HepG2 (cell line): ENCODE data around the gene PAEP. TPM values are rescaled to one million over a fixed set of nuclear protein-coding genes. Genes with fewer than 3 reads are reported as not detected.
A peak's percentile ranks its signal among the peaks of the same experiment; 100 is the strongest.

Source experiments
- ATAC-seq: fragments of 200-7000 bp; cut with Tn5 transposase; 3 replicates; pipeline ENCODE4 v1.9.1; 2020; ENCODE audit warnings: mild to moderate bottlenecking, moderate library complexity
- BruUV-seq: library from RNA; stranded (reverse); fragments of 400-500 nt; replicated peaks from 2 replicates; lab custom pipeline; 2021; lab: Mats Ljungman, UMichigan
- CTCF ChIA-PET: fragments of 300-600 bp; formaldehyde crosslinking; extraction: SDS; loops from one replicate; lab custom pipeline; 2021; ENCODE audit warnings: low total read pairs, inconsistent platforms, low intra/inter-chr PET ratio; lab: Yijun Ruan, JAX
- POLR2A ChIA-PET: fragments of 350-600 bp; sonication (Branson Sonifier 250); formaldehyde crosslinking; loops from one replicate; lab custom pipeline; 2020; ENCODE audit warnings: antibody characterized with exemption, inconsistent platforms; lab: Yijun Ruan, JAX
- DNase-seq: peaks from one replicate; pipeline ENCODE4 v3.0.0-alpha.2; 2015; ENCODE audit warnings: low spot score
- FAIRE-seq: peaks from 3 replicates; lab custom pipeline; 2011; peaks lifted over from hg19 to GRCh38; lab: Jason Lieb, UNC
- H2AFZ ChIP-seq: one replicate; pipeline ENCODE4 v1.6.1; 2011; ENCODE audit warnings: low read length, inconsistent platforms
- H3K27ac ChIP-seq: fragments of 300-600 bp; 3 replicates; pipeline ENCODE4 v1.8.0; 2011; ENCODE audit warnings: mixed run types, mild to moderate bottlenecking, mixed read lengths, low read length, inconsistent platforms; ENCODE audit not compliant: insufficient read depth; ENCODE audit errors: extremely low read length
- H3K27me3 ChIP-seq, 2 experiments: fragments of 200-600 bp in 1 of 2; 2 replicates in 1 of 2; 3 replicates in 1 of 2; pipeline versions ENCODE4 v1.6.0 to v1.8.0; 2011; ENCODE audit warnings: low read length in 2 of 2, mild to moderate bottlenecking in 2 of 2, moderate library complexity in 2 of 2, inconsistent platforms in 1 of 2; ENCODE audit not compliant: insufficient read depth in 2 of 2, control insufficient read depth in 1 of 2
- H3K36me3 ChIP-seq, 2 experiments: fragments of 200-600 bp in 1 of 2; replicated peaks in 1 of 2; 2 replicates in 1 of 2; 3 replicates in 1 of 2; pipeline versions ENCODE4 v1.5.1 to v1.8.0; 2011; ENCODE audit warnings: low read length in 2 of 2, inconsistent platforms in 1 of 2; ENCODE audit not compliant: insufficient read depth in 2 of 2, control insufficient read depth in 1 of 2
- H3K4me1 ChIP-seq: 2 replicates; pipeline ENCODE4 v1.5.1; 2012; ENCODE audit warnings: low read length, inconsistent platforms; ENCODE audit not compliant: insufficient read depth
- H3K4me2 ChIP-seq: 2 replicates; pipeline ENCODE4 v1.6.0; 2011; ENCODE audit warnings: low read depth, low read length, inconsistent platforms
- H3K4me3 ChIP-seq, 3 experiments: fragments of 200-600 bp in 1 of 3; sonication (generic), shearing (Covaris generic) in 1 of 3; replicated peaks in 1 of 3; 2 replicates each; pipeline ENCODE4 v1.5.1; 2011 to 2016; ENCODE audit warnings: low read length in 3 of 3, inconsistent platforms in 2 of 3, low read depth in 2 of 3, mild to moderate bottlenecking in 2 of 3, control low read depth in 1 of 3, mixed read lengths in 1 of 3; ENCODE audit not compliant: insufficient read depth in 1 of 3
- H3K79me2 ChIP-seq: one replicate; pipeline ENCODE4 v1.6.1; 2011; ENCODE audit warnings: low read length, inconsistent platforms; ENCODE audit not compliant: insufficient read depth
- H3K9ac ChIP-seq: 2 replicates; pipeline ENCODE4 v1.6.0; 2011; ENCODE audit warnings: mild to moderate bottlenecking, low read depth, low read length, inconsistent platforms; ENCODE audit not compliant: insufficient read depth
- H3K9me3 ChIP-seq: 2 replicates; pipeline ENCODE4 v1.5.1; 2012; ENCODE audit warnings: mild to moderate bottlenecking, low read length
- H4K20me1 ChIP-seq: 2 replicates; pipeline ENCODE4 v1.6.0; 2011; ENCODE audit warnings: inconsistent platforms, mild to moderate bottlenecking, low read length, moderate library complexity; ENCODE audit not compliant: insufficient read depth
- ARHGAP35 ChIP-seq: sonication (generic); formaldehyde crosslinking; IDR thresholded peaks from 2 replicates; pipeline ENCODE4 v1.9.0; 2022; ENCODE audit warnings: mild to moderate bottlenecking, inconsistent platforms, moderate library complexity, missing genetic modification reagents, borderline replicate concordance
- GZF1 ChIP-seq: sonication (generic); formaldehyde crosslinking; IDR thresholded peaks from 2 replicates; pipeline ENCODE4 v1.5.1; 2020; ENCODE audit warnings: mild to moderate bottlenecking, missing genetic modification reagents
- KAT2B ChIP-seq: fragments of 150-350 bp; IDR thresholded peaks from 2 replicates; pipeline ENCODE4 v1.6.1; 2014; ENCODE audit warnings: low read depth, low read length, borderline replicate concordance
- MYNN ChIP-seq: sonication (generic); formaldehyde crosslinking; IDR thresholded peaks from 2 replicates; pipeline ENCODE4 v1.4.0; 2020; ENCODE audit warnings: mild to moderate bottlenecking, low read depth, missing genetic modification reagents
- NBN ChIP-seq: fragments of 450-650 bp; conservative IDR thresholded peaks from 2 replicates; pipeline ENCODE4 v1.6.1; 2017
- XRCC5 ChIP-seq: fragments of 200-400 bp; formaldehyde crosslinking; optimal IDR thresholded peaks from 2 replicates; pipeline ENCODE3; 2017; ENCODE audit warnings: mild to moderate bottlenecking, low read length
- ZFAT ChIP-seq: sonication (generic); formaldehyde crosslinking; conservative IDR thresholded peaks from 2 replicates; pipeline ENCODE4 v1.8.1; 2023; ENCODE audit warnings: missing genetic modification reagents, inconsistent platforms
- ZNF124 ChIP-seq: sonication (generic); formaldehyde crosslinking; IDR thresholded peaks from 2 replicates; pipeline ENCODE4 v1.4.0; 2020; ENCODE audit warnings: missing genetic modification reagents
- ZNF350 ChIP-seq: sonication (generic); formaldehyde crosslinking; IDR thresholded peaks from 2 replicates; pipeline ENCODE4 v1.4.0; 2020; ENCODE audit warnings: mild to moderate bottlenecking, low read depth, missing genetic modification reagents, borderline replicate concordance
- WGBS: methylation state at CpG from one replicate; pipeline ENCODE4 v1.1.6; 2017; ENCODE audit warnings: low lambda C conversion rate; 5-methylcytosine and 5-hydroxymethylcytosine counted together
- in situ Hi-C: cut with HindIII; loops from 2 replicates; pipeline ENCODE4 v1.10.0; 2017; ENCODE audit warnings: low pct_unique_long_range_greater_than_20kb; ENCODE audit not compliant: extremely low pct_ligation_motif_present
- intact Hi-C: fragments of 100-400 bp; cut with micrococcal nuclease; formaldehyde crosslinking; loops from one replicate; pipeline ENCODE4 v1.10.0; 2022; ENCODE audit not compliant: unreplicated experiment
- polyA plus RNA-seq, 8 experiments: library from polyadenylated mRNA; depleted of rRNA in 3 of 8; stranded (reverse) in 7 of 8; unstranded in 1 of 8; fragments of >200 nt; fragmentation: Illumina TruSeq in 4 of 8; extraction: Trizol in 4 of 8; gene quantifications; 2 replicates each; pipeline versions ENCODE4 v1.2.1 to v1.2.3, GENCODE V29; 2011 to 2016; ENCODE audit warnings: low read depth in 4 of 8, missing spikeins in 1 of 8, mixed read lengths in 1 of 8; ENCODE audit not compliant: insufficient read depth in 1 of 8
- total RNA-seq, 5 experiments: library from RNA; depleted of rRNA; stranded (reverse); fragments of >200 nt; fragmentation: Illumina TruSeq; extraction: Trizol; gene quantifications; 2 replicates each; pipeline ENCODE4 v1.2.3, GENCODE V29; 2016; ENCODE audit warnings: low read depth in 1 of 5
- TF ChIP-seq, protein P1 (sequence below): fragments of 450-650 bp; IDR thresholded peaks from 2 replicates; pipeline ENCODE4 v1.6.1; 2016
- TF ChIP-seq, protein P2 (sequence below): sonication (generic); formaldehyde crosslinking; IDR thresholded peaks from 2 replicates; pipeline ENCODE4 v1.5.1; 2020; ENCODE audit warnings: mild to moderate bottlenecking, missing genetic modification reagents, moderate library complexity
- TF ChIP-seq, protein P3 (sequence below): sonication (generic); formaldehyde crosslinking; IDR thresholded peaks from 2 replicates; pipeline ENCODE4 v1.4.0; 2020; ENCODE audit warnings: missing genetic modification reagents

The PAEP gene
- total and polyA plus RNA-seq, 2 of the 13 experiments (the other 11 are each of a cell fraction or from before 2014, with no cell fraction given), result 0.75 to 10.8 TPM

DNA sequence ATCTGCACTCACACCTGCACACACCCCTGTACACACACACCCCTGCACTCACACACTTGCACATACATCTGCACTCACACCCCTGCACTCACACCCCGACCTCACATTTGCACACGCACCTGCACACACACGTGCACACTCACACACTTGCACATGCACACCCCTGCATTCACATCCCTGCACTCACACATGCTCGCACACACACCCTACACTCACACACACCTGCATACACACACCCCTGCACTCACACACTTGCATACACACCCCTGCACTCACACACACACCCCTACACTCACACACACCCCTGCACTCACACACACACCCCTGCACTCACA, 50.3 kb downstream of the PAEP start:
- Histone ChIP-seq H3K9me3 (no peaks in the 10 kb centered on the region), H3K36me3 (no peaks in the 10 kb centered on the region), H3K79me2 (no peaks in the 10 kb centered on the region), H3K4me3 (no peak overlapping the region), H3K9ac (no peak overlapping the region), H4K20me1 (no peaks in the 10 kb centered on the region), H3K27ac (no peak overlapping the region), H3K27me3 (peaks cover 27 to 61% of the 10 kb centered on the region in 2 experiments; a peak in 4 of 5 replicates), H3K4me2 (no peak overlapping the region), H2AFZ (no peak overlapping the region), H3K4me1 (no peaks in the 10 kb centered on the region)
- POLR2A ChIA-PET, result no interaction called here
- FAIRE-seq (no peak), ATAC-seq (no peak), DNase-seq (no peak)
- intact Hi-C loops, result no loop called here
- in situ Hi-C loops, result no loop called here
- no TSS peak for BruUV-seq
- TF ChIP-seq NBN (no peak), ZNF124 (CRISPR knock-in tag) (no peak), ZNF350 (CRISPR knock-in tag) (no peak)
- TF ChIP-seq, protein P1, sequence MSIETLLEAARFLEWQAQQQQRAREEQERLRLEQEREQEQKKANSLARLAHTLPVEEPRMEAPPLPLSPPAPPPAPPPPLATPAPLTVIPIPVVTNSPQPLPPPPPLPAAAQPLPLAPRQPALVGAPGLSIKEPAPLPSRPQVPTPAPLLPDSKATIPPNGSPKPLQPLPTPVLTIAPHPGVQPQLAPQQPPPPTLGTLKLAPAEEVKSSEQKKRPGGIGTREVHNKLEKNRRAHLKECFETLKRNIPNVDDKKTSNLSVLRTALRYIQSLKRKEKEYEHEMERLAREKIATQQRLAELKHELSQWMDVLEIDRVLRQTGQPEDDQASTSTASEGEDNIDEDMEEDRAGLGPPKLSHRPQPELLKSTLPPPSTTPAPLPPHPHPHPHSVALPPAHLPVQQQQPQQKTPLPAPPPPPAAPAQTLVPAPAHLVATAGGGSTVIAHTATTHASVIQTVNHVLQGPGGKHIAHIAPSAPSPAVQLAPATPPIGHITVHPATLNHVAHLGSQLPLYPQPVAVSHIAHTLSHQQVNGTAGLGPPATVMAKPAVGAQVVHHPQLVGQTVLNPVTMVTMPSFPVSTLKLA, result peak; percentile 88
- CTCF ChIA-PET, result no interaction called here
- WGBS, result 1% methylated on average over 4 of the region's 4 CpGs

GRCh38 chr9:135612437-135612836, 50.9 kb downstream of the PAEP start:
- no peak overlapping the region for H2AFZ ChIP-seq
- no peaks in the 10 kb centered on the region for H3K9me3 ChIP-seq
- no peaks in the 10 kb centered on the region for H3K79me2 ChIP-seq
- in situ Hi-C loops (no loop called here), intact Hi-C loops (no loop called here)
- ChIA-PET CTCF (no interaction called here), POLR2A (no interaction called here)
- no peak for DNase-seq
- no peak for ATAC-seq
- H4K20me1 ChIP-seq, result no peaks in the 10 kb centered on the region
- H3K27ac ChIP-seq, result no peak overlapping the region
- no peak overlapping the region for H3K9ac ChIP-seq
- WGBS, result no CpG with 5 or more reads among the region's 8 CpGs
- no peak overlapping the region for H3K4me3 ChIP-seq
- H3K27me3 ChIP-seq, result peaks cover 27 to 61% of the 10 kb centered on the region in 2 experiments
- TF ChIP-seq ZFAT (CRISPR knock-in tag) (no peak), GZF1 (CRISPR knock-in tag) (no peak), KAT2B (no peak), XRCC5 (no peak), MYNN (CRISPR knock-in tag) (no peak), ARHGAP35 (no peak)
- TF ChIP-seq, protein P2, sequence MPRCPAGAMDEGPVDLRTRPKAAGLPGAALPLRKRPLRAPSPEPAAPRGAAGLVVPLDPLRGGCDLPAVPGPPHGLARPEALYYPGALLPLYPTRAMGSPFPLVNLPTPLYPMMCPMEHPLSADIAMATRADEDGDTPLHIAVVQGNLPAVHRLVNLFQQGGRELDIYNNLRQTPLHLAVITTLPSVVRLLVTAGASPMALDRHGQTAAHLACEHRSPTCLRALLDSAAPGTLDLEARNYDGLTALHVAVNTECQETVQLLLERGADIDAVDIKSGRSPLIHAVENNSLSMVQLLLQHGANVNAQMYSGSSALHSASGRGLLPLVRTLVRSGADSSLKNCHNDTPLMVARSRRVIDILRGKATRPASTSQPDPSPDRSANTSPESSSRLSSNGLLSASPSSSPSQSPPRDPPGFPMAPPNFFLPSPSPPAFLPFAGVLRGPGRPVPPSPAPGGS (CRISPR knock-in tag), result no peak
- TF ChIP-seq, protein P3, sequence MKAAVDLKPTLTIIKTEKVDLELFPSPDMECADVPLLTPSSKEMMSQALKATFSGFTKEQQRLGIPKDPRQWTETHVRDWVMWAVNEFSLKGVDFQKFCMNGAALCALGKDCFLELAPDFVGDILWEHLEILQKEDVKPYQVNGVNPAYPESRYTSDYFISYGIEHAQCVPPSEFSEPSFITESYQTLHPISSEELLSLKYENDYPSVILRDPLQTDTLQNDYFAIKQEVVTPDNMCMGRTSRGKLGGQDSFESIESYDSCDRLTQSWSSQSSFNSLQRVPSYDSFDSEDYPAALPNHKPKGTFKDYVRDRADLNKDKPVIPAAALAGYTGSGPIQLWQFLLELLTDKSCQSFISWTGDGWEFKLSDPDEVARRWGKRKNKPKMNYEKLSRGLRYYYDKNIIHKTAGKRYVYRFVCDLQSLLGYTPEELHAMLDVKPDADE (CRISPR knock-in tag), result no peak
- no peaks in the 10 kb centered on the region for H3K36me3 ChIP-seq
- no peaks in the 10 kb centered on the region for H3K4me1 ChIP-seq
- H3K4me2 ChIP-seq, result no peak overlapping the region
- BruUV-seq, result no TSS peak
- no peak for FAIRE-seq
